PC-9 (cell line): Measurements from ENCODE around the gene NKAIN2. TPM values are rescaled to one million over a fixed set of nuclear protein-coding genes. Genes with fewer than 3 reads are reported as not detected.

Experiments
- BruUV-seq: library from RNA; stranded (reverse); fragments of 400-500 nt; replicated peaks from 2 replicates; lab custom pipeline; 2021; lab: Mats Ljungman, UMichigan
- CTCF ChIA-PET: fragments of 300-600 bp; sonication (Branson Sonifier 250); formaldehyde crosslinking; loops from one replicate; lab custom pipeline; 2022; ENCODE audit warnings: antibody characterized with exemption; lab: Charles Lee
- POLR2A ChIA-PET: fragments of 300-600 bp; sonication (Branson Sonifier 250); formaldehyde crosslinking; loops from one replicate; lab custom pipeline; 2022; ENCODE audit warnings: antibody characterized with exemption; ENCODE audit not compliant: unreplicated experiment; lab: Charles Lee
- DNase-seq, 2 experiments: peaks; one replicate each; pipeline versions ENCODE4 v3.0.0 to v3.0.0-alpha.2; 2015 to 2022; ENCODE audit warnings: mixed read lengths in 1 of 2
- H2AFZ ChIP-seq: fragments of 200-600 bp; sonication (generic); 2 replicates; pipeline ENCODE4 v1.8.1; 2017; ENCODE audit warnings: antibody characterized with exemption
- H3F3A ChIP-seq: fragments of 200-600 bp; sonication (generic); 2 replicates; pipeline ENCODE4 v1.8.1; 2017; ENCODE audit warnings: antibody characterized with exemption, mild to moderate bottlenecking, low read depth; ENCODE audit not compliant: insufficient read depth
- H3K27ac ChIP-seq: fragments of 200-600 bp; sonication (generic); 2 replicates; pipeline ENCODE4 v1.6.1; 2016; ENCODE audit warnings: mixed run types
- H3K27me3 ChIP-seq: fragments of 200-600 bp; sonication (generic); 2 replicates; pipeline ENCODE4 v1.6.1; 2016; ENCODE audit warnings: low read depth, mixed run types; ENCODE audit not compliant: insufficient read depth
- H3K36me3 ChIP-seq: fragments of 200-600 bp; sonication (generic); 2 replicates; pipeline ENCODE4 v1.6.1; 2016; ENCODE audit warnings: low read depth, mixed run types
- H3K4me1 ChIP-seq: fragments of 200-600 bp; sonication (generic); replicated peaks from 2 replicates; pipeline ENCODE4 v1.6.1; 2016; ENCODE audit warnings: mixed run types; ENCODE audit not compliant: insufficient read depth
- H3K4me2 ChIP-seq: fragments of 200-600 bp; sonication (generic); 2 replicates; pipeline ENCODE4 v1.6.1; 2017; ENCODE audit warnings: mixed run types
- H3K4me3 ChIP-seq: fragments of 200-600 bp; sonication (generic); 2 replicates; pipeline ENCODE4 v1.6.1; 2016; ENCODE audit warnings: mixed run types
- H3K79me2 ChIP-seq: fragments of 200-600 bp; sonication (generic); 2 replicates; pipeline ENCODE4 v1.6.1; 2017; ENCODE audit warnings: low read depth, mixed run types
- H3K9me2 ChIP-seq: fragments of 200-600 bp; sonication (generic); 2 replicates; pipeline ENCODE4 v1.8.1; 2017; ENCODE audit warnings: mild to moderate bottlenecking; ENCODE audit not compliant: insufficient read depth
- H3K9me3 ChIP-seq: fragments of 200-600 bp; sonication (generic); 2 replicates; pipeline ENCODE4 v1.8.1; 2016; ENCODE audit warnings: low read depth; ENCODE audit not compliant: insufficient read depth
- H4K20me1 ChIP-seq: fragments of 200-600 bp; sonication (generic); 2 replicates; pipeline ENCODE4 v1.8.1; 2017; ENCODE audit not compliant: insufficient read depth
- EZH2 ChIP-seq: fragments of 200-600 bp; sonication (generic); IDR thresholded peaks from 2 replicates; pipeline ENCODE4 v1.8.0; 2017; ENCODE audit warnings: antibody characterized with exemption, low read depth
- intact Hi-C: fragments of 100-400 bp; cut with micrococcal nuclease; formaldehyde crosslinking; loops from one replicate; pipeline ENCODE4 v1.10.0; 2022; ENCODE audit not compliant: unreplicated experiment
- total RNA-seq: library from RNA; stranded (reverse); gene quantifications from 2 replicates; pipeline ENCODE4 v1.2.3, GENCODE V29; 2021
- TF ChIP-seq, protein P1 (sequence below): fragments of 200-600 bp; sonication (generic); conservative IDR thresholded peaks from 2 replicates; pipeline ENCODE4 v1.6.1; 2017; ENCODE audit warnings: mixed run types, antibody characterized with exemption, mild to moderate bottlenecking, moderate library complexity

NKAIN2 gene
- total RNA-seq, 1 experiment from 2014 or later: not detected

GRCh38 chr6:124868481-124868880 is 1064.8 kb downstream of the NKAIN2 start:
- Histone ChIP-seq H3K4me1 (no peaks in the 10 kb centered on the region), H2AFZ (no peak overlapping the region), H3K27me3 (no peaks in the 10 kb centered on the region), H4K20me1 (no peaks in the 10 kb centered on the region), H3K4me2 (no peak overlapping the region), H3K4me3 (no peak overlapping the region), H3F3A (no peaks in the 10 kb centered on the region), H3K36me3 (no peaks in the 10 kb centered on the region), H3K9me3 (no peaks in the 10 kb centered on the region), H3K79me2 (no peaks in the 10 kb centered on the region), H3K27ac (no peak overlapping the region), H3K9me2 (no peaks in the 10 kb centered on the region)
- ChIA-PET CTCF (no interaction called here), POLR2A (interaction anchor here (0.7 kb wide), 1 partner anchor 1369 kb away, joined by 3 read pairs; no protein-coding TSS in a partner anchor)
- BruUV-seq: no TSS peak
- no peak for TF ChIP-seq EZH2
- TF ChIP-seq, protein P1, sequence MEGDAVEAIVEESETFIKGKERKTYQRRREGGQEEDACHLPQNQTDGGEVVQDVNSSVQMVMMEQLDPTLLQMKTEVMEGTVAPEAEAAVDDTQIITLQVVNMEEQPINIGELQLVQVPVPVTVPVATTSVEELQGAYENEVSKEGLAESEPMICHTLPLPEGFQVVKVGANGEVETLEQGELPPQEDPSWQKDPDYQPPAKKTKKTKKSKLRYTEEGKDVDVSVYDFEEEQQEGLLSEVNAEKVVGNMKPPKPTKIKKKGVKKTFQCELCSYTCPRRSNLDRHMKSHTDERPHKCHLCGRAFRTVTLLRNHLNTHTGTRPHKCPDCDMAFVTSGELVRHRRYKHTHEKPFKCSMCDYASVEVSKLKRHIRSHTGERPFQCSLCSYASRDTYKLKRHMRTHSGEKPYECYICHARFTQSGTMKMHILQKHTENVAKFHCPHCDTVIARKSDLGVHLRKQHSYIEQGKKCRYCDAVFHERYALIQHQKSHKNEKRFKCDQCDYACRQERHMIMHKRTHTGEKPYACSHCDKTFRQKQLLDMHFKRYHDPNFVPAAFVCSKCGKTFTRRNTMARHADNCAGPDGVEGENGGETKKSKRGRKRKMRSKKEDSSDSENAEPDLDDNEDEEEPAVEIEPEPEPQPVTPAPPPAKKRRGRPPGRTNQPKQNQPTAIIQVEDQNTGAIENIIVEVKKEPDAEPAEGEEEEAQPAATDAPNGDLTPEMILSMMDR: no peak
- DNase-seq: no peak
- intact Hi-C loops: no loop called here

GRCh38 chr6:124869416-124869815 is 1065.8 kb downstream of the NKAIN2 start:
- no peaks in the 10 kb centered on the region for H4K20me1 ChIP-seq
- ChIA-PET POLR2A (no interaction called here), CTCF (interaction anchor here (0.6 kb wide), 1 partner anchor 1104 kb away, joined by 3 read pairs; no protein-coding TSS in a partner anchor)
- H3K27ac ChIP-seq: no peak overlapping the region
- no peaks in the 10 kb centered on the region for H3K4me1 ChIP-seq
- H3K4me3 ChIP-seq: no peak overlapping the region
- H2AFZ ChIP-seq: no peak overlapping the region
- intact Hi-C loops: no loop called here
- H3K9me3 ChIP-seq: no peaks in the 10 kb centered on the region
- H3K79me2 ChIP-seq: no peaks in the 10 kb centered on the region
- no peak overlapping the region for H3K4me2 ChIP-seq
- H3K9me2 ChIP-seq: no peaks in the 10 kb centered on the region
- no peak for TF ChIP-seq EZH2
- TF ChIP-seq, protein P1: no peak
- H3F3A ChIP-seq: no peaks in the 10 kb centered on the region
- no peaks in the 10 kb centered on the region for H3K36me3 ChIP-seq
- no peak for DNase-seq
- H3K27me3 ChIP-seq: no peaks in the 10 kb centered on the region
- BruUV-seq: no TSS peak

- no TSS peak for BruUV-seq
- H2AFZ ChIP-seq: no peak overlapping the region
- H3K79me2 ChIP-seq: no peaks in the 10 kb centered on the region
- H3K9me2 ChIP-seq: no peaks in the 10 kb centered on the region
- H3K4me1 ChIP-seq: no peaks in the 10 kb centered on the region
- no peaks in the 10 kb centered on the region for H3K27me3 ChIP-seq
- TF ChIP-seq EZH2: no peak
- TF ChIP-seq, protein P1: peak; percentile 92
- H3F3A ChIP-seq: no peaks in the 10 kb centered on the region
- POLR2A ChIA-PET: interaction anchor here (1.0 kb wide), 1 partner anchor 283 kb away, joined by 6 read pairs; the partner anchor contains the start of gene TPD52L1
- intact Hi-C loops: loop anchor here (1.0 to 5.0 kb wide), 5 partner anchors 243 to 896 kb away; partner anchors contain the start of gene TPD52L1
- no peak overlapping the region for H3K4me3 ChIP-seq
- no peak overlapping the region for H3K4me2 ChIP-seq
- no peaks in the 10 kb centered on the region for H3K9me3 ChIP-seq
- H4K20me1 ChIP-seq: no peaks in the 10 kb centered on the region
- no peak overlapping the region for H3K27ac ChIP-seq
- CTCF ChIA-PET: interaction anchor here (0.6 to 1.5 kb wide), 3 partner anchors 139 to 253 kb away, joined by 4 to 6 read pairs (median 6); no protein-coding TSS in a partner anchor
- H3K36me3 ChIP-seq: no peaks in the 10 kb centered on the region
- DNase-seq: no peak
These were observed 1067.2 kb downstream of the NKAIN2 start for GRCh38 chr6:124870611-124871459.
